PFSK-1 (cell line): ENCODE results near the gene NCBP2L.

Experiments used
- SIN3A ChIP-seq: IDR thresholded peaks from 2 replicates; pipeline ENCODE4 v1.6.1; 2012; ENCODE audit warnings: mild to moderate bottlenecking, low read length, moderate library complexity, borderline replicate concordance; ENCODE audit not compliant: insufficient read depth
- TAF1 ChIP-seq: IDR thresholded peaks from 2 replicates; pipeline ENCODE4 v1.6.1; 2012; ENCODE audit warnings: low read length, control low read depth, borderline replicate concordance; ENCODE audit not compliant: insufficient read depth

DNA sequence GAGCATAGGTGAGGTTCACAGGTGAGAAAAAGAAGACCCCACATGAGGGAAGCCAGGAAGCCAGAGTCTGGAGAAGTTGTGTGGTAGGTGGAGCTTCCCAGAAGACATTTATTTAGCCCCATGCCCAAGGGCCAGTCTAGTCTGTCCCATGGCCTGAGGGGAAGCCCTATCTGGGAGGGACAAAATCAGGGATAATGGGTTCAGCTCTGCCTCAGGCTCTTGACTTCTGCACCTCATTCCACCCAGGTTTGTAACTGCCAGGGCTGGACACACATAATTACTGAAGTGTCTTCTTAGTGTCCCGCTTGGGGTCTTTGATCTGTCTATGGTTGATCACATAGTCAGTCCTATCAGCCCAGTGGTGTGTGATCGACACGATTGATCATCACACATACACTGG, 38.0 kb upstream of the NCBP2L start:
- TF ChIP-seq TAF1, result no peak
- TF ChIP-seq SIN3A, result no peak
